Measurements from ENCODE around the gene NAV2.

DNA sequence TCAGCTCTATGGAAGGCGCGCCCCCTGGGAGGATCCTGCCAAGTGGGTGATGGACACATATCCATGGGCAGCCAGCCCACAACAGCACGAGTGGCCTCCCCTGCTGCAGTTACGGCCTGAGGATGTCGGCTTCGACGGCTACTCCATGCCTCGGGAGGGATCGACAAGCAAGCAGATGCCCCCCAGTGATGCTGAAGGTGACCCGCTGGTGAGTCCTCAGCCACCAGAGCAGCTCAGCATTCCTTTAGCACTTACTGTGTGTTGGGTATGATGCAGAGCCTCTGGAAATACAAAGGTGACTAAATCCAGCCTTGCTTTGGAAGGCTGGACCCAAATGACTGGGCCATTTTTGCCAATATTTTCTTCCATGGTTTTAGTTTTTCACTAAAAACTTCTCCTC lies 402.0 kb downstream of the NAV2 start:
- TF ChIP-seq, protein P1, sequence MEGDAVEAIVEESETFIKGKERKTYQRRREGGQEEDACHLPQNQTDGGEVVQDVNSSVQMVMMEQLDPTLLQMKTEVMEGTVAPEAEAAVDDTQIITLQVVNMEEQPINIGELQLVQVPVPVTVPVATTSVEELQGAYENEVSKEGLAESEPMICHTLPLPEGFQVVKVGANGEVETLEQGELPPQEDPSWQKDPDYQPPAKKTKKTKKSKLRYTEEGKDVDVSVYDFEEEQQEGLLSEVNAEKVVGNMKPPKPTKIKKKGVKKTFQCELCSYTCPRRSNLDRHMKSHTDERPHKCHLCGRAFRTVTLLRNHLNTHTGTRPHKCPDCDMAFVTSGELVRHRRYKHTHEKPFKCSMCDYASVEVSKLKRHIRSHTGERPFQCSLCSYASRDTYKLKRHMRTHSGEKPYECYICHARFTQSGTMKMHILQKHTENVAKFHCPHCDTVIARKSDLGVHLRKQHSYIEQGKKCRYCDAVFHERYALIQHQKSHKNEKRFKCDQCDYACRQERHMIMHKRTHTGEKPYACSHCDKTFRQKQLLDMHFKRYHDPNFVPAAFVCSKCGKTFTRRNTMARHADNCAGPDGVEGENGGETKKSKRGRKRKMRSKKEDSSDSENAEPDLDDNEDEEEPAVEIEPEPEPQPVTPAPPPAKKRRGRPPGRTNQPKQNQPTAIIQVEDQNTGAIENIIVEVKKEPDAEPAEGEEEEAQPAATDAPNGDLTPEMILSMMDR (IDR thresholded peaks at IDR 0.05), result no peak
- no peak for TF ChIP-seq POLR2A (IDR thresholded peaks at IDR 0.05)

All from body of pancreas (tissue), 4 donors.